HEK293 (cell line): Measurements from ENCODE around the gene DTX3L.

ENCODE experiments used
- CTCF ChIA-PET: fragments of 350-600 bp; formaldehyde crosslinking; extraction: SDS; loops from one replicate; lab custom pipeline; 2021; ENCODE audit warnings: antibody characterized with exemption; lab: Yijun Ruan, JAX
- POLR2A ChIA-PET: fragments of 300-600 bp; formaldehyde crosslinking; extraction: SDS; loops from one replicate; lab custom pipeline; 2020; ENCODE audit warnings: antibody characterized with exemption, inconsistent platforms; lab: Yijun Ruan, JAX
- H3K27ac ChIP-seq: fragments of 200-500 bp; sonication (Bioruptor generic); 2 replicates; pipeline ENCODE4 v1.5.1; 2014; ENCODE audit warnings: low read depth, low read length, control low read depth, inconsistent platforms; ENCODE audit errors: extremely low read depth
- H3K36me3 ChIP-seq, 2 experiments: fragments of 200-500 bp in 1 of 2; sonication (Bioruptor generic) in 1 of 2; 1 replicate in 1 of 2; 2 replicates in 1 of 2; pipeline ENCODE4 v1.5.1; 2014 to 2017; ENCODE audit warnings: inconsistent platforms in 2 of 2, low read length in 2 of 2; ENCODE audit not compliant: control insufficient read depth in 2 of 2, insufficient read depth in 1 of 2
- H3K4me1 ChIP-seq: fragments of 200-500 bp; sonication (Bioruptor generic); 2 replicates; pipeline ENCODE4 v1.5.1; 2014; ENCODE audit warnings: mild to moderate bottlenecking, low read length, inconsistent platforms; ENCODE audit not compliant: control insufficient read depth, insufficient read depth
- H3K4me3 ChIP-seq: 2 replicates; pipeline ENCODE4 v1.5.1; 2011; ENCODE audit warnings: low read depth, mild to moderate bottlenecking, control low read depth, low read length, moderate library complexity
- H3K9me3 ChIP-seq: fragments of 200-500 bp; sonication (Bioruptor generic); 2 replicates; pipeline ENCODE4 v1.5.1; 2014; ENCODE audit warnings: low read depth, low read length, inconsistent platforms; ENCODE audit not compliant: control insufficient read depth, insufficient read depth
- BCL6B ChIP-seq: fragments of 450-650 bp; formaldehyde crosslinking; IDR thresholded peaks from 2 replicates; pipeline ENCODE4 v1.5.1; 2017; ENCODE audit warnings: missing biosample characterization, missing genetic modification characterization
- IKZF3 ChIP-seq: fragments of 450-650 bp; IDR thresholded peaks from 2 replicates; pipeline ENCODE4 v1.5.0; 2018; ENCODE audit warnings: missing biosample characterization, mild to moderate bottlenecking, missing genetic modification characterization, moderate library complexity
- SETDB1 ChIP-seq: IDR thresholded peaks from one replicate; pipeline ENCODE4 v1.6.1; 2017; ENCODE audit warnings: mild to moderate bottlenecking, low read length, moderate library complexity, mixed read lengths; ENCODE audit not compliant: insufficient read length
- ZBTB44 ChIP-seq: fragments of 450-650 bp; IDR thresholded peaks from 2 replicates; pipeline ENCODE4 v1.5.1; 2018; ENCODE audit warnings: missing biosample characterization, mild to moderate bottlenecking, missing genetic modification characterization
- ZNF121 ChIP-seq: fragments of 450-650 bp; formaldehyde crosslinking; IDR thresholded peaks from 2 replicates; pipeline ENCODE4 v1.5.1; 2016; ENCODE audit warnings: missing biosample characterization, missing genetic modification characterization
- ZNF169 ChIP-seq: fragments of 450-650 bp; formaldehyde crosslinking; IDR thresholded peaks from 2 replicates; pipeline ENCODE4 v1.5.1; 2016; ENCODE audit warnings: missing biosample characterization, missing genetic modification characterization
- ZNF26 ChIP-seq: fragments of 450-650 bp; formaldehyde crosslinking; IDR thresholded peaks from 2 replicates; pipeline ENCODE4 v1.5.1; 2016; ENCODE audit warnings: missing biosample characterization, missing genetic modification characterization
- ZNF473 ChIP-seq: fragments of 450-650 bp; formaldehyde crosslinking; IDR thresholded peaks from 2 replicates; pipeline ENCODE4 v1.5.1; 2017; ENCODE audit warnings: missing biosample characterization, missing genetic modification characterization
- ZNF488 ChIP-seq: fragments of 450-650 bp; formaldehyde crosslinking; IDR thresholded peaks from 2 replicates; pipeline ENCODE4 v1.5.1; 2016; ENCODE audit warnings: missing biosample characterization, missing genetic modification characterization
- ZNF521 ChIP-seq: fragments of 450-650 bp; formaldehyde crosslinking; IDR thresholded peaks from 2 replicates; pipeline ENCODE4 v1.5.1; 2017; ENCODE audit warnings: missing biosample characterization, mild to moderate bottlenecking, missing genetic modification characterization
- ZNF544 ChIP-seq: fragments of 450-650 bp; formaldehyde crosslinking; IDR thresholded peaks from 2 replicates; pipeline ENCODE4 v1.5.0; 2017; ENCODE audit warnings: missing biosample characterization, missing genetic modification characterization
- ZNF555 ChIP-seq: fragments of 450-650 bp; formaldehyde crosslinking; conservative IDR thresholded peaks from 2 replicates; pipeline ENCODE4 v1.5.1; 2017; ENCODE audit warnings: missing biosample characterization, mild to moderate bottlenecking, missing genetic modification characterization, inconsistent platforms
- ZNF692 ChIP-seq: fragments of 450-650 bp; formaldehyde crosslinking; IDR thresholded peaks from 2 replicates; pipeline ENCODE4 v1.5.1; 2016; ENCODE audit warnings: missing biosample characterization, missing genetic modification characterization
- ZNF785 ChIP-seq: fragments of 450-650 bp; formaldehyde crosslinking; IDR thresholded peaks from 2 replicates; pipeline ENCODE4 v1.5.1; 2016; ENCODE audit warnings: missing biosample characterization, missing genetic modification characterization

DTX3L gene

GRCh38 chr3:122578069-122578740 is 14.1 kb downstream of the DTX3L start (continued):
- TF ChIP-seq ZNF785 (no peak), ZNF169 (tag by site-specific recombination) (no peak), ZNF121 (tag by site-specific recombination) (no peak), ZNF692 (tag by site-specific recombination) (no peak), ZNF26 (tag by site-specific recombination) (no peak), IKZF3 (tag by site-specific recombination) (no peak), ZBTB44 (tag by site-specific recombination) (no peak), ZNF473 (tag by site-specific recombination) (no peak)

- CTCF ChIA-PET: no interaction called here
Measured at GRCh38 chr3:122580470-122580869, 16.3 kb downstream of the DTX3L start.

GRCh38 chr3:122581622-122582021 is 17.5 kb downstream of the DTX3L start:
- CTCF ChIA-PET: interaction anchor here (0.5 to 0.6 kb wide), 2 partner anchors 13 to 613 kb away, joined by 3 to 5 read pairs; no protein-coding TSS in a partner anchor
- POLR2A ChIA-PET: no interaction called here

More at GRCh38 chr3:122580470-122580869, 16.3 kb downstream of the DTX3L start:
- POLR2A ChIA-PET: no interaction called here
- Histone ChIP-seq H3K9me3 (no peaks in the 10 kb centered on the region), H3K4me1 (no peaks in the 10 kb centered on the region), H3K4me3 (no peak overlapping the region), H3K27ac (no peak overlapping the region), H3K36me3 (no peaks in the 10 kb centered on the region)
- TF ChIP-seq ZNF544 (tag by site-specific recombination) (no peak), ZNF521 (tag by site-specific recombination) (no peak), ZNF488 (no peak)

More at GRCh38 chr3:122581622-122582021, 17.5 kb downstream of the DTX3L start:
- no peak overlapping the region for H3K4me3 ChIP-seq
- no peak for TF ChIP-seq ZNF169 (tag by site-specific recombination)
- TF ChIP-seq ZNF555: no peak
- peak; percentile 6 for TF ChIP-seq SETDB1
- no peak for TF ChIP-seq BCL6B (tag by site-specific recombination)
- no peak overlapping the region for H3K27ac ChIP-seq
- H3K4me1 ChIP-seq: no peaks in the 10 kb centered on the region
- H3K9me3 ChIP-seq: no peaks in the 10 kb centered on the region
- no peaks in the 10 kb centered on the region for H3K36me3 ChIP-seq
